HG02973 (cell line): ENCODE measurements around the gene LSS.

Source experiments
- ATAC-seq: cut with Tn5 transposase; IDR thresholded peaks from one replicate; pipeline ENCODE4 v1.9.1; 2021; ENCODE audit warnings: moderate library complexity; ENCODE audit not compliant: unreplicated experiment

Gene LSS

DNA sequence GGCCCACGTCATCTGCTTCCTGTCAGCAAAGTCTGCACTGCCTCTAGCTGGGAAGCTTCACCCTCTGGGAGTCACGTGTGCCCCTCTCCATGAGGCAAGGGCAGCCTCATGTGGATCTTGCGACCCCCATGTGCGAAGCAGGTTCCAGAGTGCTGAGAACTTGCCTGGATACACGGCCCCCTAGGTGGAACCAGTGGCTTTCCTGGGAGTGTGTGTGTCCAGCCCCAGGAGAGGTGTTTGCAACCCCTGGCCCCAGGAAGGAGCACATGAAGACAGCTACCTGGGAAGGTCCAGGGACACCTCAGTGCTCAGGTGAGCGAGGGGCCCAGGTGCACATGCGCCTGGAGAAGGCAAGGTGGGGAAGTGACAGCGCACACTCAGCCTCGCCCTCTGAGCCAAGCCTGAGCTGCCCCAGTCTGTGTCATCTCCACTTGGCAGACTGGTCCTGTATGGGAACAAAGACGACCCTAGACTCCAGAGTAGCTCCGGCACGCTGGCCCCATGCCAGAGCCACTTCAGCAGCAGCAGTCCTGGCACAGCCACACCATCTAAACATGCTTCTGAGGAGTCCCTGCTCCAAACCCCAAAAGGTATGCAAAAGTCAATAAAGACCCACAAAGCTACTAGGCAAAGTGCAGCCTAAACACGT, 8.9 kb downstream of the LSS start:
- no peak for ATAC-seq

GRCh38 chr21:46218906-46219590, 9.5 kb downstream of the LSS start:
- no peak for ATAC-seq

DNA sequence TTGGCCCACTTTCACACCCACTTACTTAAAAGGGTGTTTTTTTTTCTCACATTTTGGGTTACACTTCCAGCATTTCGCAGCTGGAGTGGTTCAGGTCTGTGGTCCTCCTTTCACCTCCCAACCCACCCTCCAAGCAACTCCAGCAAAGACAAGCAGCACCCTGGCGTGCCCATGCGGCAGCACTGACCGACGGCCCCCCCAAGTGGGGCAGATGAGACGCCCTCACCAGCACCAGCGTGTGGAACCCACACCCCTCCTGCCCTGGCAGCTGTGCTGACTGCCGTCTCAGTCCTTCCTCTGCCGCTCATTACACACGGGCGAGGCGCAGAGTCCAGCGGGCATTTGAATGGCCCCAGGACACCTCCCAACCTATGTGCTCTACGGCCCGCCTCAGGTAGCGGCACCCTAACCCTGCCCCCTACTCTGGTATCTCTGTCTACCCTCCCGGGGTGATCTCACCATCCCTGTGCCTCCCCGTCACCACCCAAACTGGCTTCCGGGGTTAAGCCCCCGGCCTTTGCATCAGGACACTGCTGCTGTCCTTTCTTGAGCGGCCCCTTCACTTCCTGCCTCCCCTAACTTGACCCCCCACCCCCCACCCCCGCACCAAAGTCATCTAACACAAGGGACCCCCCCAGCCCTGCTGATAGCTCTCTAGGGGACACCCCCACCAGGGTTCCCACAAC, 10.9 kb downstream of the LSS start:
- no peak for ATAC-seq

GRCh38 chr21:46216132-46216747, 12.3 kb downstream of the LSS start:
- no peak for ATAC-seq

- ATAC-seq = no peak
Observed at GRCh38 chr21:46215436-46216131, 13.0 kb downstream of the LSS start.

GRCh38 chr21:46214478-46215340, 13.9 kb downstream of the LSS start:
- no peak for ATAC-seq

DNA sequence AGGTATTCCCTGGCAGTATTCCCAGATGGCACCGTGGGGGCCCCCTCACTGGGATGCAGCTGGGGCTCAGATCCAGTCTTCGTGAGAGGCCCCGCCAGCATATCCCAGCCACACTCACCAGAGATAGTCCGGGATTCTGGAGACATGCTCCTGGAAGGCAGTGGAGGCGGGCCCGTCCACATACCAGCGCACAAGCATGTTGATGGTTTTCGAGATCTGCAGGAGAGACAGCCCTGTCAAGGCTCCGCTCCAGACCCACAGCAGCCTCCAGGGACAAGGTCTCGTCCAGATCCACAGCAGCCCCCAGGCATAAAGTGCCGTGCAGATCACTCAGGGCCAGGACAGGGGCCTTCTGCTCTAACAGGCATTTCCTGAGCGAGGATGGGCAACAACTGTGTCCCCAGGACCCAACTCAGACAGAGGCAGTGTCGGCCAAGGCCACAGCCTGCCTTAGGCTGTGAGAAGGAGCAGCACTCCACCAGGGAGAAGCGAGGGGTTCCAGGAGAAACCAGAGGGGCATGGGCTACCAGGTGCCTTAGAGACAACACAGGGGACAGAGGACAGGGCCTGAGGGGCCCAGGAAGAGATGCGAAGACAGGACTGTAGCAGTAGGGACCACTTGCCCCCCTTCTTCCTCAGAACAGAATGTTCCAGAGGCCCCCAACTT, 14.8 kb downstream of the LSS start:
- ATAC-seq = no peak

DNA sequence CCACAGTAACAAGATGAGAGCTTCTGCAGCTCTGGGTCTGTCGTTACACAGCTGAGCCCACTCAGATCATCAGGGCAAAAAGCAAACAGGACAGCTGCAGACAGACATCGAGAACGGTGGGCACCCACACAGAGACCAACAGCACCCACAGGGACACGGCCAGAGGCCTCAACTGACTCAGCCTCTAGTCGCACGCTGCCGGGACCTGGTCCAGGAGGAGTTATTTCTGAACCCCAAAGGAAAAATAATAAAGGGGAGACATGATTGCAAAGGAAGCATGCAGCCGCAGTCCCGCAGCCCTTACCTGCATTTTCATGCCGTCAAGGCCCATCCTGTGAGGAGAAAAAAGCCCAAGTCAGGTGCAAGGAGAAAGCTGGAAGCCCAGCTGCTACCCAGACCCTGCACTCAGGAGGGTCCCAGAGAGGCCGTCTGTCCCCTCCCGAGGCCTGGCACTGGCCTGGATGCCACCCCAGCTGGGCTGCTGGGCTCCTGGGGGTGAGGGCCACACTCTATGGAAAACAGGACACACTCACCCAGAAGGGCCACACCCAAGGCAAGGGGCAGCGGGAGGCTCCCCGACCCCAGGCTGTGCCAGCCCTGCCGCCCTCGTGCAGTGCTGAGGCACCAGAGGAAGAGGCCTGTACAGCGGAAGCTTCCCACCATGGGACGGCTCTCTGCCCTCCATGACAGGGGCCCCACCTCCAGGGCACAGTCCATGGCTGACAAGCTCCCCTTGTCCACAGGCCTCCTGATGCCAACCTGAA, 15.7 kb downstream of the LSS start:
- ATAC-seq = no peak

GRCh38 chr21:46211786-46212720, 16.5 kb downstream of the LSS start:
- ATAC-seq = no peak

GRCh38 chr21:46211376-46211775, 17.2 kb downstream of the LSS start:
- no peak for ATAC-seq

- no peak for ATAC-seq
Observed at GRCh38 chr21:46210378-46211136, 18.0 kb downstream of the LSS start.

DNA sequence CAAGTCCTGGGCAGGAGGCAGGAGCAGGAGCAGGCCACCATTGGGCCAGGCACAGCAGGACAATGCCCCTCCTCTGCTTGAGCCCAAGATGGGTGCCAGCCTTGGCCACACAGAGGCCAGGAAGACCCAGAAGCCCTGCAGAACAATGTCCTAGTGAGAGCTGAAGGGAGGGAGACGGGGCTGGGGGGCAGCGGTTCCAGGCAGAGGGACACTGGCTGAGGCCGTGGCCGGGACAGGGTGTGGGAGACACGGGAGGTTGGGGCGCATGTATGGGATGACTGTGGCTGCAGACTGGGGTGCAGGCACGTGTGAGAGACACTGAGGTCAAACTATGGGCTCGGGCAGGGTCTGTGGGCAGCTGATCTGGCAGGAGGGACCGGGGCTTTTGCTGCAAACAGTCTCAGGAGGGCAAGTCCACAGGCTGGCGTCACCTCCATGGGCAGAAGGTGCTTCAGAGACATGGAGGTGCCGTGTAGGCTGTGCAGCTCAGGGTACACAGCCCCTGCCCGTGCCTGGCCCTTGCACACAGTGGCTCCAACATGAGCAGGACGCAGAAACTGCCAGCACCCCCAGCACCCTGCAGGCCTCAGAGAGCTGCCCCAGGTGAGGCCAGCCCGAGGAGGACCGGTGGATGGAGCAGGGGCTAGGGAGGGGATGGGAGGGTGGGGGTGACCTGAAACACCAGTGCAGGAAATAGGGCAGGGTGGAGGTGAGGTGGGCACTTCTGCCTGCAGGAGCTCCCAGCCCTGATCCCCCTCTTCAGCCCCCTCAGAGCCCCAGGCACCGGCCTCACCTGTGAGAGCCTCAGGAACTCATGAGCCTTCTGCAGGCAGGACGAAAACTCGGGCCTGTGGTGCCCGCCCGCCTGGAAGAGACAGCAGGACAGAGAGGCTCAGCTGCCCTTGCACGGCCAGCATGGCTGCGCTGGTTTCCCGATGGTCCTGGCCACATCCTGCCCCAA, 19.5 kb downstream of the LSS start:
- ATAC-seq = no peak

DNA sequence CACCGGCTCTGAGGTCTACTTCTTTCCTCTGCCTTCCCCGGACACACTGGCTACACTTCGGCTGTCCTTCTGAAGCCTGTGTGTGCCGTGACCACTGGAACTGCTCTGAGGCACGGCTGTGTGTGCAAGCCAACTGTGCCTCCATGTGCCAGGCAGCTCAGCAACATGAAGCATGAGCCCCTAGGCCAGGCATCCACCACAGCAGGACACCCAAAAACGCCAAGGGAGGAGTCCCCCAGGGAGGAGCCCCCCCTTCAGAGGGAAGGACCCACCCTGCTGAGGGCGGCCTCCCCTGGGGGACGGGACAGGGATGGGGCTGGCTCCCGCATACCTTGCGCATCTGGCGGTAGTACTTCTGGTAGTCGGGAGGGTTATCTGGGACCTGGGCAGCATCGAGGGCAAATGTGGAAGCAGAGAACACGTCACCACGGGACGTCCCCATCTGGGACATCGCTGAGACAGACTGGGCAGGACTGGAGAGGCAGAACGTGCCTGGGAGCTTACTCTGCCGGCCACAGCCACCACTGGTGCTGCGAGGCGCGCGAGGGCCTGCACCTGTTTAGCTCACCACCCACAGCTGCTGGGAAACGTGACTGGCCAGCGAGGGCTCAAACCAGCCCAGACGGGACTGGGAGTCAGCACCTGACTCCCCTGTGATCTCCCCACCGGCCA, 20.5 kb downstream of the LSS start:
- ATAC-seq = no peak

DNA sequence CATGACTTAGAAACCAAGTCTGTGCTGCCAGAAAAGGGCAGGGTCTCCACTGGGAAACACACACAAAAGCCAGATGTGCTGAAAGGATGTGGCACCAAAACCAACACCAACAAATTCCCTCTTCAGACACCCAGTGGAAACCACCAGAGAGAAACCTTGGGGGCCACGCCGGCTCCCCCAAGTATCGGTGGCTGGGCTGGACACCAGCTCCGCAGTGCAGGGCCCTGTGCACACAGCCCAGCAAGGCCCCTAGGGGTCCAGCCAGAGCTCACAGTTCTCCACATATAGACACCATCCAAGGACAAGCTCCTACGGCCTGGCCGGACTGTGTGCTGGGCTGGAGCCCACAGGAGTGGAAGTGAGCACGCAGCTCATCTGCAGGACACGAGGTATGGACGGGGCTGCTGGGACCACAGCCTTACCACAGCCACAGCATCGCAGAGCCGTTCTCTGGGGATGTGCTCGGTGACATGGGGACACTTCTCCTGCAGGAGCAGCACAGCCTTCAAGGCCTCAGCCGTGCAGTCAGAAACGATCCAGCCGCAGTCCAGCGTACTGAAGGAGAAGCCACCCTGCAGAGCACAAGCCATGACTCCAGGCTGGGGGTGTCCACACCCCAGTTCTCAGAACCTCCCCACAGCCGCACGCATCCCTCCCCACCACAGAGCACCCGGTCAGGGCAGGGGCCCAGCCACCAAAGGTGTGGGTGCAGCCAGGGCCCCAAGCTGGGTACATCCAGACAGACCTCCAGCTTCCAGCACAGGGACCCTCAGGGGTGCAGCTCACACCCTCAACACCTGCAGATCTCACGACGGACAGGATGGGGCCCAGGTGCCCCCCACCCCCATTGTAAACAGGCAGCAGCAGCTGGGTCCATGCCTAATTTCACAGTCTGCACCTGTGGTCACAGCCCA, 21.3 kb downstream of the LSS start:
- ATAC-seq = no peak
